ENCODE data around the gene PMEPA1. TPM values are rescaled to one million over a fixed set of nuclear protein-coding genes. Genes with fewer than 3 reads are reported as not detected.

The PMEPA1 gene
- total and polyA plus RNA-seq, 10 of the 15 experiments (the other 5 are each of a cell fraction or from before 2014, with no cell fraction given) = 0.02 to 0.10 (median 0.04) TPM; not detected in 3

- TF ChIP-seq HSF1 (IDR thresholded peaks at IDR 0.05; ENCODE audit: low read depth, low read length) (no peak), FOXM1 (IDR thresholded peaks at IDR 0.05; ENCODE audit: low read depth, low read length) (no peak), KLF5 (IDR thresholded peaks at IDR 0.05; ENCODE audit: partially characterized antibody) (no peak), KAT2A (conservative IDR thresholded peaks at IDR 0.05; ENCODE audit: control insufficient read depth, low read depth, low read length) (no peak), SREBF1 (IDR thresholded peaks at IDR 0.05; ENCODE audit: low read length) (no peak), ZBTB11 (CRISPR knock-in tag; IDR thresholded peaks at IDR 0.05) (no peak), FOS (IDR thresholded peaks at IDR 0.05; ENCODE audit: borderline replicate concordance, extremely low read depth, insufficient read length) (no peak), BACH1 (IDR thresholded peaks at IDR 0.05; ENCODE audit: borderline replicate concordance) (no peak), SPI1 (IDR thresholded peaks at IDR 0.05; ENCODE audit: borderline replicate concordance, insufficient read depth, low read depth, low read length) (no peak), TBL1XR1 (IDR thresholded peaks at IDR 0.05; ENCODE audit: low read depth, low read length) (peak; percentile 59; the same call in 1 of the 2 replicates), CEBPB (IDR thresholded peaks at IDR 0.05; ENCODE audit: borderline replicate concordance in 1 of 2, low read depth in 2 of 2, low read length in 2 of 2) (no peak), MYB (IDR thresholded peaks at IDR 0.05; ENCODE audit: borderline replicate concordance, low read depth, low read length) (no peak), PKNOX1 (IDR thresholded peaks at IDR 0.05) (peak; percentile 48; the same call in 1 of the 2 replicates), ASH2L (IDR thresholded peaks at IDR 0.05; ENCODE audit: borderline replicate concordance, low read depth) (no peak), RFX5 (IDR thresholded peaks at IDR 0.05; ENCODE audit: low read depth, low read length) (no peak), ZNF687 (IDR thresholded peaks at IDR 0.05) (peak; percentile 94), CHD4 (IDR thresholded peaks at IDR 0.05) (no peak), PBX3 (IDR thresholded peaks at IDR 0.05; ENCODE audit: insufficient replicate concordance, low read depth, low read length) (no peak)
These were observed 38.9 kb upstream of the PMEPA1 start (continued) for GRCh38 chr20:57748601-57749130.
